Ishikawa (cell line): ENCODE results near the gene NTN1.

ENCODE experiments used
- RAD21 ChIP-seq: IDR thresholded peaks from 2 replicates; pipeline ENCODE4 v1.6.1; 2012; ENCODE audit warnings: low read depth
- TAF1 ChIP-seq: IDR thresholded peaks from 2 replicates; pipeline ENCODE4 v1.6.1; 2012; ENCODE audit warnings: low read depth, mild to moderate bottlenecking
- YY1 ChIP-seq: IDR thresholded peaks from 2 replicates; pipeline ENCODE4 v1.6.1; 2012; ENCODE audit warnings: low read depth

- TF ChIP-seq RAD21 (peak; percentile 78), TAF1 (no peak), YY1 (no peak)
These were observed 29.6 kb upstream of the NTN1 start for GRCh38 chr17:8991514-8992285.
